GM12873 (cell line): Measurements from ENCODE around the gene TNRC6B.

ENCODE experiments used
- TF ChIP-seq, protein P1 (sequence below): IDR thresholded peaks from 2 replicates; pipeline ENCODE4 v1.5.1; 2012; ENCODE audit warnings: low read depth, mild to moderate bottlenecking, moderate library complexity, low read length, control low read depth; ENCODE audit not compliant: insufficient read depth; ENCODE audit errors: missing control alignments

Gene TNRC6B

GRCh38 chr22:40200795-40201530 is 23.2 kb downstream of the TNRC6B start:
- TF ChIP-seq, protein P1, sequence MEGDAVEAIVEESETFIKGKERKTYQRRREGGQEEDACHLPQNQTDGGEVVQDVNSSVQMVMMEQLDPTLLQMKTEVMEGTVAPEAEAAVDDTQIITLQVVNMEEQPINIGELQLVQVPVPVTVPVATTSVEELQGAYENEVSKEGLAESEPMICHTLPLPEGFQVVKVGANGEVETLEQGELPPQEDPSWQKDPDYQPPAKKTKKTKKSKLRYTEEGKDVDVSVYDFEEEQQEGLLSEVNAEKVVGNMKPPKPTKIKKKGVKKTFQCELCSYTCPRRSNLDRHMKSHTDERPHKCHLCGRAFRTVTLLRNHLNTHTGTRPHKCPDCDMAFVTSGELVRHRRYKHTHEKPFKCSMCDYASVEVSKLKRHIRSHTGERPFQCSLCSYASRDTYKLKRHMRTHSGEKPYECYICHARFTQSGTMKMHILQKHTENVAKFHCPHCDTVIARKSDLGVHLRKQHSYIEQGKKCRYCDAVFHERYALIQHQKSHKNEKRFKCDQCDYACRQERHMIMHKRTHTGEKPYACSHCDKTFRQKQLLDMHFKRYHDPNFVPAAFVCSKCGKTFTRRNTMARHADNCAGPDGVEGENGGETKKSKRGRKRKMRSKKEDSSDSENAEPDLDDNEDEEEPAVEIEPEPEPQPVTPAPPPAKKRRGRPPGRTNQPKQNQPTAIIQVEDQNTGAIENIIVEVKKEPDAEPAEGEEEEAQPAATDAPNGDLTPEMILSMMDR = no peak

- TF ChIP-seq, protein P1 = no peak
Observed at GRCh38 chr22:40202225-40202944, 24.7 kb downstream of the TNRC6B start.

GRCh38 chr22:40203572-40203971 is 25.8 kb downstream of the TNRC6B start:
- TF ChIP-seq, protein P1 = no peak

DNA sequence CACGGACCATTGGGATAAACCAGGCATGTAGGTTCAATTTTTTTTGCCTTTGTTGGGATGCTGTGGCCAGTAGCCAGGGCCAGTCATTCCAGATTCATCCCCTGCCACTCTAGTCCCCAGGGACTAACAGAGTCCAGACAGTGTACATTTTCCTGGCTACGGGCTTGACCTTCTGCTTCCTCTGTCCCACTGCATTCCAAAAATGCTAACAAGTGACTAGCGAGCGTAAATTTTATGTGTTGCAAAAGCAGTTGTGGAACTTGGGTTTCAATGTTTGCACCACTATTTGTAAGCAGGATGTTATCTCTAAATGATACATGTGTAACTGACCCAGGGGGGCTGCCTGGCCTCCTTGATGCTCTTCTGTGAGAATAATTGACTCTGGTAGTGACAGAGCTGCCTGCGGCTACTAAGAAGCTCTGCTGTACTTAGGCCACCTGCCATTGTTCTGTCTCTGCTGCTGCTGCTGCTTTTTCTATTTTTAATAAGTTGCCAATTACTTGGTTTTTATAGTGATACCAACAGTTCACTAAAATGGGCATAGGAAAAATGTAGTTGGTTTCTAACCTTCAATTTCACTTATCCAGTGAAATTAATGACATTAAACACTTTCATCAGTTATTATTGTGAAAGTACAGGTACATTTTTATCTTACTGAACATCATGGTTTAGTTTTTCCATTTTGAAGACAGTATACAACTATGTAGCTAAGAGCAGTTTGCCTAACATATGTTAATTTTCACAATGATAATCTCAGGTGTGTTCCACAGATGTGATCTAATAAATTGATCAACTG is 26.8 kb downstream of the TNRC6B start:
- TF ChIP-seq, protein P1 = no peak

DNA sequence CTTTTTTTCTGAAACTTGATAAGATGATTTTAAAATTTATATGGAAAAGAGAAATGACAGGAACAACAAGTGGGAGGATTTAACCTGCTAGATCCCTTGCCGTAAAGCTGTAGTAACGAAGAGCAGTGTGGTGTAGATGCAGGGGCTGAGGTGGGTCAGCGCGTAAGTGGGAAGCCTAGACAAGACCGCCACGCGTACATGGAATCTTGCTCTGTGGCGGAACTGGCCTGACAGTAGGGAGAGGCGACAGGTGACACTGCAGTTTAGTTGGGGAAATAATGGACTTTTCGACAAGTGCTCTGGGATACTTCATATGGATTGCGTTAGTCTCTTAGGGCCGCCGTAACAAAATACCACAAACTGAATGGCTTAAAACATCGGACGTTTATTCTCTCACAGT is 28.8 kb downstream of the TNRC6B start:
- TF ChIP-seq, protein P1 = no peak

DNA sequence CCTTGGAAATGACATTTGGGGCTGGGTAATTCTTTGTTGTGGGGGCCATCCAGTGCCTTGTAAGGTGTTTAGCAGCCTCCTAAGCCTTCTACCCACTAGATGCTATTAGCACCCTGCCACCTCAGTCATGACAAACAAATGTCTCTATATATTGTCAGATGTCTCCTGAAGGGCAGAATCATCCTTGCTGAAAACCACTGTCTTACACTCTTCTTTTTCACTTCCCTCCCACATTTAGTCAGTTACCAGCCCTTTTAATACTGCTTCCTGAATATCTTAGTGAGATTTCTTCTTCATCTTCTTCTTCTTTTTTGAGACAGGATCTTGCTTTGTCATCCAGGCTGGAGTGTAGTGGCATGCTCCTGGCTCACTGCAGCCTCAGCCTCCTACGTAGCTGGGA is 33.1 kb downstream of the TNRC6B start:
- TF ChIP-seq, protein P1 = no peak
